OCI-LY3 (cell line): ENCODE results near the gene CC2D1A.
"Not testable (repeated sequence)": the region's sequence is repeated elsewhere in the genome, so short reads cannot be mapped to it uniquely, and the experiment has no call there.

Experiments used
- H2AFZ ChIP-seq: fragments of 200-600, 300-600 bp; shearing (Covaris generic); 2 replicates; pipeline ENCODE4 v1.6.0; 2014; ENCODE audit warnings: antibody characterized with exemption, low read depth, low read length
- H3K27ac ChIP-seq: fragments of 200-600, 300-600 bp; sonication (generic); 2 replicates; pipeline ENCODE4 v1.5.1; 2014; ENCODE audit warnings: mild to moderate bottlenecking, low read length, moderate library complexity, mixed read lengths
- H3K27me3 ChIP-seq: fragments of 200-600, 300-600 bp; sonication (generic); 2 replicates; pipeline ENCODE4 v1.6.1; 2014; ENCODE audit warnings: low read depth, low read length, mixed read lengths
- H3K36me3 ChIP-seq: fragments of 200-600, 300-600 bp; sonication (generic); replicated peaks from 2 replicates; pipeline ENCODE3; 2014; ENCODE audit warnings: low read depth, low read length, mixed read lengths
- H3K4me1 ChIP-seq: fragments of 300-600, 200-600 bp; sonication (generic); 2 replicates; pipeline ENCODE4 v1.6.1; 2014; ENCODE audit warnings: low read length, mixed read lengths
- H3K4me2 ChIP-seq: fragments of 200-600, 300-600 bp; sonication (generic); 2 replicates; pipeline ENCODE4 v1.6.1; 2014; ENCODE audit warnings: low read length, mixed read lengths
- H3K4me3 ChIP-seq: fragments of 300-600, 200-600 bp; sonication (generic); 2 replicates; pipeline ENCODE4 v1.5.1; 2014; ENCODE audit warnings: antibody characterized with exemption, mild to moderate bottlenecking, low read length, moderate library complexity
- H3K79me2 ChIP-seq: fragments of 300-600, 200-600 bp; shearing (Covaris generic); 2 replicates; pipeline ENCODE4 v1.6.1; 2014; ENCODE audit warnings: mild to moderate bottlenecking, low read length, mixed read lengths
- H3K9ac ChIP-seq: fragments of 300-600, 200-600 bp; shearing (Covaris generic); 2 replicates; pipeline ENCODE4 v1.6.0; 2014; ENCODE audit warnings: mild to moderate bottlenecking, low read length, moderate library complexity
- H3K9me3 ChIP-seq: fragments of 200-600, 300-600 bp; shearing (Covaris generic); 2 replicates; pipeline ENCODE4 v1.6.1; 2014; ENCODE audit warnings: low read length, mixed read lengths; ENCODE audit not compliant: insufficient read depth
- H4K20me1 ChIP-seq: fragments of 200-600, 300-600 bp; sonication (generic); 2 replicates; pipeline ENCODE4 v1.6.1; 2016; ENCODE audit warnings: low read length, mixed read lengths; ENCODE audit not compliant: insufficient read depth
- EZH2phosphoT487 ChIP-seq: fragments of 200-600 bp; shearing (Covaris generic); IDR thresholded peaks from 2 replicates; pipeline ENCODE4 v1.6.1; 2018; ENCODE audit warnings: antibody characterized with exemption, mixed run types, low read depth
- TF ChIP-seq, protein P1 (sequence below): fragments of 200-600, 300-600 bp; sonication (generic); IDR thresholded peaks from 2 replicates; pipeline ENCODE4 v1.5.1; 2014; ENCODE audit warnings: antibody characterized with exemption, low read length, low read depth

CC2D1A gene

DNA sequence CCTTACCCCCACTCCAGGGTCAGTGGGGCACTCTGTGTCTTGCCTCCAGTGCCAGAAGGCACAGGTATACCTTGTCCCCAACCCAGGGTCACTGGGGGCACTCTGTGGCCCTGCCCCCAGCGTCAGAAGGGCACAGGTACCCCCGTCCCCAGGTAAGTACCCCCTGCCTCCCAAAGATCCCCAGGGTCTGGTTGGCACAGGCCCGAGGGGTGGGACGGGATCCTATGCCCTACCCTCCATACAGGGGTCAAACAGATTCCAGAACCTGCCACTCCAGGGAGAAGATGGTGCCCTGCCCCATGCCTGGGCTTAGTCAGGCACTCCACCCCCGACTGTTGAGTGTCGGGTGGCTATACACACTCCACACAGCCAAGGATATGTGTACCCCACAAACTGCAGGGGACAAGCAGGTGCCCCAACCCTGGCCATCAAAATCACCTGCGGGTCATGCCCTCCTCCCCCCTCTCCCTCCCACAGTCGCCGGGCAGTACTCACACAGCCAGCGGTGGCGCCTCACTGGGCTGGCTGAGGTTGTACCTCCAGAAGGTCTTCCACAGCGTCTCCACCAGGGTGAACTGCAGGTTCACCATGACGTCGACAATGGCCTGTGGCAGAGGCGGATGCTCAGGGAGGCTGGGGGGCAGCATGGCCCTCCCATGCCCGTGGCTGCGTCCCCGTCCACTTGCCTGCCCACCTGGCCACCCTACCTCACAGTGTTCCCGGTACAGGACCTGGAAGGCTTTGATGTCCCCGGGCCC, 60.1 kb downstream of the CC2D1A start:
- peaks cover 6% of the 10 kb centered on the region for H3K36me3 ChIP-seq
- no peaks in the 10 kb centered on the region for H3K4me1 ChIP-seq
- H2AFZ ChIP-seq, result no peak overlapping the region
- H4K20me1 ChIP-seq, result no peaks in the 10 kb centered on the region
- H3K9me3 ChIP-seq, result no peaks in the 10 kb centered on the region
- no peak overlapping the region for H3K4me3 ChIP-seq
- no peaks in the 10 kb centered on the region for H3K79me2 ChIP-seq
- H3K9ac ChIP-seq, result no peak overlapping the region
- no peaks in the 10 kb centered on the region for H3K27me3 ChIP-seq
- TF ChIP-seq, protein P1, sequence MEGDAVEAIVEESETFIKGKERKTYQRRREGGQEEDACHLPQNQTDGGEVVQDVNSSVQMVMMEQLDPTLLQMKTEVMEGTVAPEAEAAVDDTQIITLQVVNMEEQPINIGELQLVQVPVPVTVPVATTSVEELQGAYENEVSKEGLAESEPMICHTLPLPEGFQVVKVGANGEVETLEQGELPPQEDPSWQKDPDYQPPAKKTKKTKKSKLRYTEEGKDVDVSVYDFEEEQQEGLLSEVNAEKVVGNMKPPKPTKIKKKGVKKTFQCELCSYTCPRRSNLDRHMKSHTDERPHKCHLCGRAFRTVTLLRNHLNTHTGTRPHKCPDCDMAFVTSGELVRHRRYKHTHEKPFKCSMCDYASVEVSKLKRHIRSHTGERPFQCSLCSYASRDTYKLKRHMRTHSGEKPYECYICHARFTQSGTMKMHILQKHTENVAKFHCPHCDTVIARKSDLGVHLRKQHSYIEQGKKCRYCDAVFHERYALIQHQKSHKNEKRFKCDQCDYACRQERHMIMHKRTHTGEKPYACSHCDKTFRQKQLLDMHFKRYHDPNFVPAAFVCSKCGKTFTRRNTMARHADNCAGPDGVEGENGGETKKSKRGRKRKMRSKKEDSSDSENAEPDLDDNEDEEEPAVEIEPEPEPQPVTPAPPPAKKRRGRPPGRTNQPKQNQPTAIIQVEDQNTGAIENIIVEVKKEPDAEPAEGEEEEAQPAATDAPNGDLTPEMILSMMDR, result no peak
- TF ChIP-seq EZH2phosphoT487, result no peak
- H3K27ac ChIP-seq, result no peak overlapping the region
- H3K4me2 ChIP-seq, result no peak overlapping the region

DNA sequence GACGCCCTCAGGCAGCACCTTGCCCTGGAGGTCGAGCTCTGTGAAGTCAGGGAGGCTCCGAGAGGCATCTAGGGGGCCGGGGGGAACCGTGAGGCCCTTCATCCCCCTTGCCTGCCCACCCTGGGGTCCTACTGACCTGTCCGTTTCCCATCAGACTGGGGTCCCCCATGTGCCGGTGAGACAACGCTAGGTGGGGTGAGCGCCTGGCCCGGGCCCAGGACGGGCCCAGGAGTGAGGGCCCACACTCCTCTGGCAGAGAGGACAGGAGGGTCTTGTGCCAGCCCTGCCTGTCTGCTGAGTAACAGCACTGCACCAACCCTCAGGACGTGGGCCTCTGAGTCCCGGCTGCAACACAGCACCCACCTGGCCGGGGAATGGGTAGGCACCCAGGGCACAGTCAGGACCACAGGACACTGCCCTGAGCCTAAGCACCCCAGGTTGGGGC, 60.7 kb downstream of the CC2D1A start:
- H4K20me1 ChIP-seq, result no peaks in the 10 kb centered on the region
- no peaks in the 10 kb centered on the region for H3K4me1 ChIP-seq
- H3K9me3 ChIP-seq, result no peaks in the 10 kb centered on the region
- no peaks in the 10 kb centered on the region for H3K27me3 ChIP-seq
- no peak overlapping the region for H3K27ac ChIP-seq
- no peaks in the 10 kb centered on the region for H3K79me2 ChIP-seq
- no peak overlapping the region for H3K4me3 ChIP-seq
- no peak overlapping the region for H3K9ac ChIP-seq
- peaks cover under 1% of the 10 kb centered on the region for H3K36me3 ChIP-seq
- TF ChIP-seq, protein P1, result no peak
- TF ChIP-seq EZH2phosphoT487, result no peak
- H3K4me2 ChIP-seq, result no peak overlapping the region
- H2AFZ ChIP-seq, result no peak overlapping the region

DNA sequence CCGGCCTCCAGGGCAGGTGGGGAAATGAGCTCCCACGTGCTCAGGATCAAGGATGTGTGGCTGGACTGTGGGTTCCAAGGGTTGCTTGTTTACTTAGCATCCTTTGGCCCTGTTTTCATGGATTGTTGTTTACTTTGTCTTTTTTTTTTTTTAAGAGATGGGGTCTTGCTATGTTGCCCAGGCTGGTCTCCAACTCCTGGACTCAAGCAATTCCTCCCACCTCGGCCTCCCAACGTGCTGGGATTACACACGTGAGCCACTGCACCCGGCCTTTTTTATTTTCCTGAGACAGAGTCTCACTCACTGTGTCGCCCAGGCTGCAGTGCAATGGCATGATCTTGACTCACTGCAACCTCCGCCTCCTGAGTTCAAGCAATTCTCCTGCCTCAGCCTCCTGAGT, 61.2 kb downstream of the CC2D1A start:
- H3K36me3 ChIP-seq, H3K4me3 ChIP-seq, H2AFZ ChIP-seq, H3K27ac ChIP-seq, H3K4me2 ChIP-seq, H3K9ac ChIP-seq, H3K27me3 ChIP-seq, H3K79me2 ChIP-seq, H3K9me3 ChIP-seq, H3K4me1 ChIP-seq, H4K20me1 ChIP-seq: not testable (repeated sequence)

DNA sequence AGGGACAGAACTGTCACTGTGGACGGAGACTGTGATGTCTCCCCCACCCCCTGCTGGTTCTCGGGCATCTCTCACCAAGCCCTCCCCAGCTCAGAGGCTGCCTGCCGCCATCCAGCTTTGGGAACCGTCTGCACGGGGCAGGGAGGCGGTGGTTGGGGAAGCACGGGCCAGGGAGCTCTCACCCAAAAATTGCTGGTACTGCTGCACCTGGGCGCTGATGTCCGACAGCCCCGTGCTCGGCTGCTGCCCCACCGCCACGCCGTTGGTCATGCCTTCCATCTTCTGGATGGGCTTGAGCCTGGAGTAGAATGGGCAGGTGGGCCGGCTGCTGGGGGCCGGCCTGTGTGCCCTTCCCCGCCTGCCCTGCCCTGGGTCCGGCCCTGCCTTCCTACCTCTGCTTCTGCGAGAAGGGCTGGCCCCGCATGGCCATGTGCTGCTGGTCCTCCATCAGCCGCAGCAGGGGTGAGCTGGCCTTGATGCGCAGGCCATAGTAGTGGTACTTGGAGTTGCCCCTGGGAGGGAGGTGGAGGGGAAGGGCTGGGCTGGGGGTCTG, 62.5 kb downstream of the CC2D1A start:
- H3K27ac ChIP-seq, result no peak overlapping the region
- peaks cover 5% of the 10 kb centered on the region for H3K36me3 ChIP-seq
- no peak overlapping the region for H3K4me3 ChIP-seq
- no peak overlapping the region for H3K4me2 ChIP-seq
- H4K20me1 ChIP-seq, result no peaks in the 10 kb centered on the region
- no peak overlapping the region for H3K9ac ChIP-seq
- TF ChIP-seq, protein P1, result no peak
- no peak for TF ChIP-seq EZH2phosphoT487
- H3K4me1 ChIP-seq, result no peaks in the 10 kb centered on the region
- H3K27me3 ChIP-seq, result no peaks in the 10 kb centered on the region
- no peaks in the 10 kb centered on the region for H3K79me2 ChIP-seq
- H3K9me3 ChIP-seq, result no peaks in the 10 kb centered on the region
- no peak overlapping the region for H2AFZ ChIP-seq
